SIG-M5 treated with dmso at 0.1 percent for 504 hours (cell line): ENCODE data around the gene CHST11.

Experiments
- DNase-seq: peaks from one replicate; lab custom pipeline; 2025; ENCODE audit not compliant: unreplicated experiment; lab: John Stamatoyannopoulos, UW

The CHST11 gene

DNA sequence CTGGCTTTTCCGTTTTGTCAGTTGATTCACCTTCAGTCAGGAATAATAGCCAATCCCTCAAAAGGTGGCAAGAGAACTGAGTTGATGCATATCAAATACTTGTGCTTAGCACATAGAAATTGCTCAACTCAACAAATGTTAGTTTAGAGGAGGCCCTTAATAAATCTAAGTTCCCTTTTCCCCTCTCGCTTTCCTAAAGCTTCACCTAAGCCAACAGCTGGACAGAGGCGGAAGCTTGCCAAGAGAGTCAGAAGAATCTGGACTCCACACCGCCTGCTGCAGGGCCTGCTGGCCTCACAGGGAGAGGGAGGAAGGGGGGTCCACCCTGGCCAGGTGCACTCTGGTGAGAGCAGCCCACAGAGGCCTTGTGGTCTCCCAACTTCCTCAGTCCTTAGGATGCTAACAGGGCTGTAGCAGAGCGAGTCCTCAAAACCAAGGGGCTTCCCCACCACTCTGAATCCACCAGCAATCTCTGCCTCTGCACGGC, 213.1 kb downstream of the CHST11 start:
- DNase-seq: peak; percentile 92

DNA sequence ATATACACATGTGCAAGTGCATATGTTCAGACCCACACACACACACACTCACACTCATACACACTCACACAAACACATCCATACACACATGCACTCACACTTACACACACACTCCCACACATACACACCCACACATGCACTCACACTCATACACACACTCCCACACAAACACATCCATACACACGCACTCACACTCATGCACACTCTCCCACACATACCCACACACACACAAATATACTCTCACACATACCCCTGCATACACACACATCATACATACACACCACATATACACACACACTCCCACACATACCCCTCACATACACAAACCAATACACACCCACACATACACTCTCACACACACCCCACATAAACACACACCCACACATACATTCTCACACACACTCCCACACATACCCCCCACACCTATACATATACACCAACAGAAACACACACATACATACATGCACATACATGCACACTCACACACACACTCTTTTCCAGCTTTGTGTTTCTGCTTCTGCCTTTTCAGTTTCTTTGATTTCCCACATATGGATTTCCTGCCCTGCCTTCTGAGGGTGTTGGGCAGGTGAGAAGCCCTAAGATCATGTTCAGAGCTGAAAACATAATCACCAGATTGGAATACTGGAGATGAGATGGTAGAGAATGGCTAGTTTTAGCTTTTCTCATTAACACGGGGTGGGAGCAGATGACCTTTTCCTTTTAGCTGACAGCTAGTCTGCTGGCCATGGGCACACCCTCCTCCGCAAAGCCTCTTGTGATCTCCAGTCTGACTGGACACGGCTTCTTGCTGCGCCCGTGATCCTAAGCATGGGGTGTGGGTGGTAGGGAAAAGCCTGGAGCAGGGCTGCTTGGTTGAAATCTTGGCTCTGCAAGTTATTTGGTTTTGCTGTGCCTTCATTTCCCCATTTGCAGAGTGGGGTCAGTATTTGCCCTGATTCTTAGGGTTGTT, 214.0 kb downstream of the CHST11 start:
- DNase-seq: no peak

DNA sequence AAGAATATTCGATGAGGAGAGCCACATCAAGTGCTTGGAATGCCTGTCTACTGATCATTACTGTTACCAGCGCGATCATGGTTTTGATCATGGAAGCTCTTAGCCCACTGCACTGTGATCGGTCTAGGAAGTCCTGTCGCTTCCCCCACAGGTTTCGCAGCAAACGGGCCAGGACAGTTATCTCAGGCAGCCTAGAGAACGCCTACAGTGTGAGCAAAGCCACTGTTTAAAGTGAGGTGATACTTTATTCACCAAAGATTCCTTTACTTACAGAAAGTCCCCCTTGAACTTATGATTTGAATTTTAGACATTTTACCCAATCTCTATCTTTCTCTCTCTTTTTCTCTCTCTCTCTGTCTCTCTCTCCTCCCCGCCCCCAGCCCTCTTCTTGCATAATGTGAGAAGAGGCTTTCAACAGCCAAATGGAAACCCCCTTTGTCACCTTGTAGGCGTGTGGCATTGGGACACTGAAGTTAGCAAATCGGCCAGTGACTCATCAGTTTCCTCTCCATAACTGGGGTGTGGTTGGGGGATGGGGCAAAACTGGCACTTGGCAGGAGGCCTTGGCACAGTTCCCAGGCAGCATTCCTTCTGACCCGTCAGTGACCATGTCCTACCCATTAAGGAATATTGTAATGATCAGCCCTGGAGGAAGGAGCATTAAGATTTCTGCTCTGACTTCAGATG, 214.8 kb downstream of the CHST11 start:
- DNase-seq: peak; percentile 96

DNA sequence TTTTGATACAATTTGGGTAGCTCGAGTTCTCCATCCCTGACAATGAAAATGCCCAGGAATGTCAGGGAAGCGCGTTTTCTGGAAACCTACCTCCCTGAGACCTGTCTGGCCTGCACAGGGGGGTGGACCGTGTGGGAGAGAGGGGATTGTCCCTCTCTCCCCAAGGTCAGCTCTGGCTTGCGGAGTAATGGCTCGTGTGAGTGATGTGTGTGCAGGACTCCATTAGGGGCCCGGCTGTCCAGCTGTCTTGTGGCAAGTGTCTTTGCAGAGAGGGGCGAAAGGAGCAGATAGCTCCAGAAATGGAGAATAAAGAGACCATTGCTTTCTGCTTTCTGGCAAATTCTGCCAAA, 215.3 kb downstream of the CHST11 start:
- DNase-seq: no peak

DNA sequence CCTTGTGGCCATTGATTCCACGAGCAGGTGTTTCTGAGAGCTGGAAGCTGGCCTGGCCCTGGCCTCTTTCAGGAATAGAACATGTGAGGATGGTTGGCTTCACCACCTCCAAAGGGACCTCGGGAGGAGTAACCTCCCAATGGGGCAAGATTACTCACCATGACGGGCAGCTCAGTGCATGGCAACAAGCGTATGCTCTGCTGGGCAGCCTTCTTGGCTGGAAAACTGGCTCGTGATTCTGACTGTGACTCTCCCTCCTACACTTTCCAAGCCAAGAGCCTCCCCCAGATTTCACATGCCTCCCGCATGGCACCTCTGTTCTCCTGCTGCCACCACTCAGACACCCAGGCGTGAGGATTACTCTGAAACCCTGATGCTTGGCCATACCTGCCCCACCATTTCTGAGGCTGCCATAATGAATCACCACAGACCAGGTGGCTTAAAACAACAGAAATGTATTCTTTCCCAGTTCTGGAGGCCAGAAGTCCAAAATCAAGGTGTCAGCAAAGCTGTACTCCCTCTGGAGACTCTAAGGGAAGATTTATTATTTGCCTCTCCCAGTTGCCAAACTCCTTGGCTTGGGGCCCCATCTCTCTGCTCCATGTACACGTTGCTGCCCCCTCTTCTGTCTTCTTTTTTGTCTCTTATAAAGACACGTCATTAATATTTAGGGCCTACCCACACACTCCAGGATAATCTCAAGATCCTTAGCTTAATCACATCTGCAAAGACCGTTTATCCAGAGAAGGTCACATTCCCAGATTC, 215.9 kb downstream of the CHST11 start:
- no peak for DNase-seq

DNA sequence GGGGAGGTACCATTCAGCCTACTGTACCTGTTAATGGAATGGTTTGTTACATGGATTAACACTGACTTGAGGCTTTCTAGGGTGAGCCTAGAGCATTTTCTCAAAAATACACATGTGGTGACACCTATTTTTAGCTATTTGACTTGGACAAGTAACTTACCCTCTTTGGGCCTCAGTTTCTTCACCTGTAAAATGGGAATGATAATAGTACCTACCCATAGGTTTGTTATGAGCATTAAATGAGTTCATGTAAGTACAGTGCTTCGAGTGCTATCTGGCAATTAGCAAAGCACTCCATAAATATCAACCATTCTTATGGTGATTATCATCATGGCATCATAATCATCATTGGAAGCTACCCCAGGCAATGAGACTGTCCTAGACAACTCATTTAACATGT, 216.5 kb downstream of the CHST11 start:
- no peak for DNase-seq

DNA sequence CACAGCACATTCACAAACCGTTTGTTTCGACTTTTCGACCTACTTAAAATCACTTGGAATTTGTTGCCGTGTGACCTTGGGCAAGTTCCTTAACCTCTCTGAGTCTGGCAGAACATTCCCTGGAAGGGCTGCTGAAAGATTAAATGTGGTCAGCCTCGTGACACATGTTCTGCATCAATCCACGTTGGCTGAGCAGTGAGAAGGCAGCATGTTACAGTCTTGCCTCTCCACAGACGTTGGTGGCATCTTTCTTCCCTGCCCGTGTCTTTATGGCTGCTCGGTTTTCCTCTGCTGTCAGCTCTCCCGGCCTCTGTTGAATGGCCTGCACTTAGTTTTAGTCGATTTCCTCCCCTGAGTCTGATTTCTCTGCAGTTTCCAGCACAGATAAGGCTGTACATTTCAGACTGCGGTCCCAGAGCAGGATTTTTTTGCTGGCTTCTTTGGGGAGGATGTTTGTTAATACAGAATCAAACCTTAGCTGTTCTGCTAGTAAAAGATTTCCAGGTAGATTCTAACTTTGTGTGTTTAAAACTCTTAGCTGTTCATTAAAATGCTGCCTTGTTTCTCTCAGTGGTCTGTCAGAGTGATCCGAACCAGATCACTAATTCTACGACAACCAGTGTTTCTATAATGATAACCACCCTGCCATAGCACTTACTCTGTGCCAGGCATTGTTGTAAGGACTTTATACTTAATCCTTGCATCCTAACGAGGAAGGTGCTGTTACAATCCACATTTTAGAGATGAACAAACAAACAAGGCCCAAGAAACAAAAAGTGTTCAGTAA, 217.1 kb downstream of the CHST11 start:
- no peak for DNase-seq

DNA sequence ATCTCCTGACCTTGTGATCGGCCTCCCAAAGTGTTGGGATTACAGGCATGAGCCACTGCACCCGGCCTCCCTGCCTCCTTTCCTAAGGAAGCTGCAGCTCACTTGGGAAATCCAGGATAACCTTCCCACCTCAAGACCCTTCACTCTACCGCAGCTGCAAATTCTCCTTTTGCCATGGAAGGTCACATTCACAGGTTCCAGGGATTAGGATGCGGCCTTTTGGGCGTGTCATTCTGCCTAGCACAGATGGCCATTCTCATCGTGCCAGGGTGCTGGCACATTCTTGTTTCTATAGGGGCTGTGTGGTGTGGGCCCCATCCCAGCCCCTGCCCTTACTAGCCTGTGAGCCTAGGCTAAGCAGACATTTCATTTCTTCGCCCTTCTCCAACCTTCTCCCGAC, 219.9 kb downstream of the CHST11 start:
- no peak for DNase-seq

DNA sequence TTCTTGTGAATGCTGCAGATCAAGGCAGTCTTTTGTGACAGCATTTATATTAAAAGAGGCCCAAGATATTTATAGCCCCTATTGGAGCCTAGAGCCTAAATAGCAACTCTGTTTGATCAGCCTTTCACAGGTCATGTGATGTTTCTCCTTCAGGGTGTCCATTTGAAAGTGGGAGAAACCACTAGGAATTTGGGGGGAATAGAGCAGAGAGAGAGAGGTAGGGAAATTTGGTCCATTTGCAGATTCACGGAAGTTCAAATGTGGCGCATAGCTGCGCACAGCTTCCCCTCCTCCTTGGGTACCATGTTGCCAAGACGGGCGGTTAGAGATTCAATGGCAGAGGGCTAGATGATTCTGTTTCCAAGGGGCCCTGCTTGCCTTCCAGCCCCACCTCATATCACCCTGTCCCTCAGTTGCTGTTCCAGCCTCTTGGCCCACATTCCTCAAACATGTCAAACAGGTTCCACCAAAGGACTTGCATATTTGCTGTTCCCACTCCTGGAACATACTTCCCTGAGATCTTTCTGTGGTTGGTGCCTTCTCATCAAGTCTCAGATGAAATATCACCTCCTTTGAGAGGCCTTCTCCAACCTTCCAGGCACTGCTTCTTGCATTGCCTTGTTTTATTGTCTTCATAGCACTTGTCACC, 220.8 kb downstream of the CHST11 start:
- peak; percentile 25 for DNase-seq

DNA sequence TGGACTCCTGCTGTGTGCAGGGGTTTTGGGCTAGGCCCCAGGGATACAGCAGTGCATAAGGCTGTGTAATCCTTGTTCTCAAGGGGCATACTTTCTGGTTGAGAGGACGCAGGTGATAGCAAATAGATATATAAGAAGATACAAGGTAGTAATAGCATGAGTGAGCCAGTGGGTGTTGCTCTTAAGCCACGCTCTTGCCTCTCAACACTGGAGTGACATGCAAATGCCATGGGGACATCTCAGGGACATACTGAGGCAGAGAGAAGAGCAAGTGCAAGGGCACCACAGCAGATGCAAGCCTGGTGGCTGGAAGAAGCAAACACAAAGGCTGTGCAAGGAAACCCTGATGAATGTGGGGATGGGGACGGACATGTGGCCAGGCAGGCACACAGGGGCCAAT, 223.3 kb downstream of the CHST11 start:
- DNase-seq: peak; percentile 23

DNA sequence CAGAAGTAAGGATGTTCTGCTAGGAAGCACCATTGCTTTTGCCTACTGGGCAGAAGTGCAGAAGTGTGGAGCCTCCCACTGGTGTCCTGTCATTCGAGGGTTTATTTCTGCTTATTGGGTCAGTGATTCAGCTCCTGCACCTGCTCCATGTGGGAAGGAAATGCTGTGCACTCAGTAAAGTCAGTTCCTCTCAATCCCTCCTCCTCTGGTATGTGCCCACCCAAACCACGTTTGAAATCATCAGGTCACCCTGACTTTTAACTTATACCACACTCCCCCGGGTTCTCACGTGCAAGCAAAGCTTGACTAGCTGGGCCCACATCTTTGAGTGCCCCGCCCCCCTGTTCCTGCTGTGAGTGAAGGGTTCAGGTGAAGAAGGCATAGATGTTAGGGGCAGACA, 223.7 kb downstream of the CHST11 start:
- no peak for DNase-seq

DNA sequence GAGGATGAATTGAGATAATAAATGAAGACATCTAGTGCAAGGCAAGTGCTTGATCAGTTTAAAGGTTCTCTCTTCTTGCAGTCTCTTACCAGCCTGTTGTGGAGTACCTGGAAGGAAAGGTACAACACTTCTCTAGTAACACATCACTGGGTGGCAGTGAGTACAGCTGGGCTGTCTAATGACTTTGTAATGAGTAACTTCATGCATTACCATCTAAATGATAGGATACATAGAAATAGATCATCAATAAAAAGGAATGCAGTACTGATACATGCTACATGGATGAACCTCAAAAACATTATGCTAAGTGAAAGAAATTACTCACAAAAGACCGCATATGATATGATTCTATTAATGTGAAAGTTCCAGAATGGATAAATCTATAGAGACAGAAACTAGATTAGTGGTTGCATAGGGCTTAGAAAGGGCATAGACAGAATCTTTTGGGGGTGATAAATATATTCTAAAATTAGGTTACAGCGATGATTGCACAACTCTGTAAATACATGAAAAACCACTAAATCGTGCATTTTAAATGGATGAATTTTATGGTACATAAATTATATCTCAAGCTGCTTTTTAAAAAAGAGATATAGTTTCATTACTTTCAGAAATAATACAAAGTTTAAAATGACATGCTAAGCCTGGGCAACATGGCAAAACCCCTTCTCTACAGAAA, 224.4 kb downstream of the CHST11 start:
- DNase-seq: no peak

DNA sequence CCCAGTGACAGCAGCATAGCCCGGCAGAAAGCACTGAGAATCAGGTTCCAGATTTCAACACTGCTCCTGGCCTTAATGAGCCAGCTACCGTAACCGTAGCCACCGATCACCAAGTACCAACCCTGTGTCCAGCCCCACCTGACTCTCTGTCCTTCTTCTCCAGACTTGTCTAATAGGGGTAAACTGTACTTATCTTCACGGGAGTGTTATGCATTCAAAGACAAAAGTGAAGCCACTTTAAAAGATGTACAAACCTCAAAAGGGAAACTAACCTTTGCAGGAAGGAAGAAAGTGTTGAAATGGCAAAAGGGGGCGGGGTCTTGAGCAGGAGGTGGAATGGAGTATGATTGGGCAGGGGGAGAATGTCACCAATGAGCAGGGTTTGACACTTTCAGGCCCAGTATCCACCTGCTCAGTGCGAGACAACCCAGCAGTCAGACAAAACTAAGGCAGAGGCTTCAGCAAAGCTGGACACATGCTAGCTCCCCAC, 226.1 kb downstream of the CHST11 start:
- peak; percentile 52 for DNase-seq

DNA sequence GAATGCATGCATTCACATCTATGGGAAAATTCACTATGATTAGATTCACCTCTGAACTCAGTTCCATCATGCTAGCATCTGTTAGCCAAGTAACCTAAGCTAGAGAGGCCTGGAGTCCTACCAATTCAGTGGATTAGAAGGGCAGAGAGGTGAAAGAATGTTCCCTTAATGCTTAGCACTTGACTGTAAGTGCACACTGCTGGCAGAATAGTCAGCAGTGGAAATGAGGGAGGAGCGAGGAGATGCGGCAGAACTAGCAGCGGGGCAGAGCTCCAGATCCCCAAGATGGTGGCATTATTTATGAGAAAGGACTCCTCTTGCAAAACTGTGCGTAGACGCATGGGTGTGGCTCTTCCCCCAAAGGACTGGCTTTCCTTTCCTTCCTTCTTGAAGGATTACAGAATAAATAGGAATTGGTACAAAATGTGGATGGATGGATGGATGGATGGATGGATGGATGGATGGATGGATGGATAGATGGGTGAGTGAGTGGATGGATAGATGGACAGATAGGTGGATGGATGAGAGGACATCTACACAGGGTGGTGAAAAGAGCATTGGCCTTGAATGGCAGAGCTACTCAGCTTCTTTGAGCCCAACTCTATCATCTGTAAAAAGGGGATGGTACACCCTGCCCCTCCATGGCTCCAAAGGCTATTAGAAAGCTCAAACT, 227.2 kb downstream of the CHST11 start:
- DNase-seq: no peak

DNA sequence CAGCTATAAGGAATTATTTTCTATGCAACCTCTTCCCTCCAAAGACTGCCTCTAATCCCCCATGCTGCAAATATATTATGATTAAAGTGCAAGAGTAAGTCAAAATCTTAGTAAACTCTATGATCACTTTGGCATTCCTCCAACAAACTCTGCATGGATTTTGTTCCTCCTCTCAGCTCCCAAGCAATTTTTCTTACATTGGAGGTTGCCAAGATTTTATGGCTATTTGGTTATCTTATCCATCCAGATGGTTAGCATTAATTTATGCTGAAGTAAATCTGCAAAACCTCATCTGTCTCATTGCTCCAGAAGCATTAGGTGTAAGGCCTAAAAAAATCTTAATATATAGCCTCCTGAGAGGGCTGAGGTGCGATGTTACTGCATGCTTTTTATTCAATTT, 228.1 kb downstream of the CHST11 start:
- DNase-seq: no peak

DNA sequence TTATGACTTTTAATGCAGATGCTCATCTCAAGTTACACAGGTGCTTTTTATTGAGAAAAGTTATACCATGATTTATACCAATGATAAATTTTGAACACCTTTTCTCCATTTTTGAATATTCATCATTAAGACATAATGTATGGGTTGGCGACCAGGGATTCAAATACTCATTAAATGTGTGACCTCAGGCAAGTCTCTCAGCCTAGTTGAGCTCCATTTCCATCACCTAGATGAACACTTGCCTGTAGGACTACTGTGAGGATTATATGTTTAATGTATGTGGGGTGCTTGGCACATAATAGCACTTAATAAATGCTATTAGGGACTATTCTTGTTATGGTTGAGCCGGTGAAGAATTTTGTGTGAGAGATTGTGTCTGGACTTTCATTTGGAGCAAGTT, 228.6 kb downstream of the CHST11 start:
- DNase-seq: no peak

DNA sequence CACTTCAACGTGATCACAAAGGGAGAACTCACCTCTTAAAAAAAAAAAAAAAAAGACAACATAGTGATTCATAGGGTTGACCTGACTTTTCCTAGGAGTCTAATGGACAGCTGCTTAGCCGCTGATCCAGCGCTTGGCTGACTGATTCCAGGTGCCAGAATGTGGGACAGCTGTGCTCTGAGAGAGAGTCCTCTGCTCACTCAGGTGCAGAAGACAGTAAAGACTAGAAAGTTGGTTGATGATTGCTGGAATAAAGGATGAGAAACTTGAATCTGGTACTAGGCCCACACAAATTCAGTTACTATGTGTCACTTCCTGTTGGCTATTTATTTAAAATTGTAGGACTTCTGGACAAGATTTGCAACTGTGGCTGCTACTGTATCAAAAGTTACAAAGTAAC, 229.4 kb downstream of the CHST11 start:
- no peak for DNase-seq

DNA sequence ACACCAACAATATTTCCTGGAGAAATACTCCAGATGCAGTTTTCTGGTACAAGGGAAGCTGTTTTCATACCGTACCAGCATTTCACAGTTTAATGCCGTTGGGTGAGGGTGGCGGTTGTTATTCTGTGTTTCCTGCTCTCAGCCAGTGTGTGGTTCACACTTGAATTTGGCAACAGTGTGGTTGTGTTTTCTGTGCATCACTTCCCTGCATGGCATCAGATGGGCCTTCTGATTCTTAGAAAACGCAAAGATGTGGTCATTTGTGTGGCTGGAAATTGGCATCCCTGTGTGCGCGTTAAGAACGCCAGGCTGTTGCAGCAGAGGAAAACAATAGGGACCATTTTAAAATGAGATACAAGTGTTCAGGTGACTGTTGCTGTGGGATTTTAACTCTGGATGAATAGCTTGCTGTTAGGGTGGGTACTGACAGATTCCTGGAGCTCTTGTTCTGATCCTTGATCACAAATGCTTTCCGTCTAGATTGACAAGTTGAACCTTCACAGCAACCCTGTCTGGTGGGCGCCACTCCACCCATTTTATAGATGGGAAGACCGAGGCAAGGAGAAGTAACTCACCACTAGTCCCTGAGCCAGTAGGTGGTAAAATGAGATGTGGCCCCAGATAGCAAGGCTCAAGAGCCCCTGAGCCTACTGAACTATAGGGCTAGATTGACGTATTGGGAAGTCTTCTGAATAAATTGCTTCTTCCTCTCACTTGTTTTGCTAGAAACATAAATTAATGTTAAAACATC, 231.2 kb downstream of the CHST11 start:
- peak; percentile 27 for DNase-seq
